Activated CD8-positive, alpha-beta memory T cell treated with anti-CD3 and anti-CD28 coated beads for 36 hours (primary cell): ENCODE measurements around the gene RABGAP1L. TPM values are rescaled to one million over a fixed set of nuclear protein-coding genes. Genes with fewer than 3 reads are reported as not detected.
"Not testable (repeated sequence)": the region's sequence is repeated elsewhere in the genome, so short reads cannot be mapped to it uniquely, and the experiment has no call there.

Source experiments
- CTCF ChIA-PET: fragments of 350-600 bp; sonication (Branson Sonifier 250); formaldehyde crosslinking; loops from one replicate; lab custom pipeline; 2021; ENCODE audit warnings: antibody characterized with exemption; lab: Charles Lee
- POLR2A ChIA-PET: fragments of 350-600 bp; sonication (Branson Sonifier 250); formaldehyde crosslinking; loops from one replicate; lab custom pipeline; 2021; ENCODE audit warnings: antibody characterized with exemption; lab: Charles Lee
- total RNA-seq, 2 experiments: library from RNA; stranded (reverse); gene quantifications; one replicate each; pipeline ENCODE4 v1.2.3, GENCODE V29; 2021

RABGAP1L gene
- total RNA-seq, 2 experiments from 2014 or later, result 31.8 to 33.4 TPM

- POLR2A ChIA-PET, result no interaction called here
- CTCF ChIA-PET, result no interaction called here
These were observed 163.0 kb downstream of the RABGAP1L start for GRCh38 chr1:174322202-174322862.

- CTCF ChIA-PET, result no interaction called here
- POLR2A ChIA-PET, result no interaction called here
These were observed 165.2 kb downstream of the RABGAP1L start for GRCh38 chr1:174324493-174324892.

GRCh38 chr1:174324939-174325338, 165.6 kb downstream of the RABGAP1L start:
- CTCF ChIA-PET, result interaction anchor here (0.5 kb wide), 1 partner anchor 419 kb away, joined by 4 read pairs; no protein-coding TSS in a partner anchor
- POLR2A ChIA-PET, result no interaction called here

- POLR2A ChIA-PET, result no interaction called here
These were observed 167.0 kb downstream of the RABGAP1L start for GRCh38 chr1:174326278-174326677.

GRCh38 chr1:174333437-174333836, 174.1 kb downstream of the RABGAP1L start:
- CTCF ChIA-PET, result no interaction called here
- POLR2A ChIA-PET, result no interaction called here

More at GRCh38 chr1:174326278-174326677, 167.0 kb downstream of the RABGAP1L start:
- CTCF ChIA-PET, result no interaction called here

- ChIA-PET POLR2A (no interaction called here), CTCF (no interaction called here)
These were observed 177.8 kb downstream of the RABGAP1L start for GRCh38 chr1:174337000-174337681.

- POLR2A ChIA-PET, CTCF ChIA-PET: not testable (repeated sequence)
These were observed 181.1 kb downstream of the RABGAP1L start for GRCh38 chr1:174340404-174340803.

- POLR2A ChIA-PET, result no interaction called here
- CTCF ChIA-PET, result no interaction called here
These were observed 184.8 kb downstream of the RABGAP1L start for GRCh38 chr1:174344162-174344561.

- CTCF ChIA-PET, result no interaction called here
- POLR2A ChIA-PET, result no interaction called here
These were observed 192.8 kb downstream of the RABGAP1L start for GRCh38 chr1:174352117-174352516.

- POLR2A ChIA-PET, result no interaction called here
- CTCF ChIA-PET, result no interaction called here
These were observed 193.7 kb downstream of the RABGAP1L start for GRCh38 chr1:174352883-174353608.

GRCh38 chr1:174358344-174358743, 199.0 kb downstream of the RABGAP1L start:
- CTCF ChIA-PET, result no interaction called here
- POLR2A ChIA-PET, result no interaction called here

GRCh38 chr1:174358786-174359453, 199.6 kb downstream of the RABGAP1L start:
- ChIA-PET CTCF (no interaction called here), POLR2A (no interaction called here)

- ChIA-PET POLR2A (no interaction called here), CTCF (no interaction called here)
These were observed 200.1 kb downstream of the RABGAP1L start for GRCh38 chr1:174359454-174359805.

- POLR2A ChIA-PET, result no interaction called here
These were observed 205.8 kb downstream of the RABGAP1L start for GRCh38 chr1:174364996-174365736.

GRCh38 chr1:174366946-174367345, 207.6 kb downstream of the RABGAP1L start:
- ChIA-PET CTCF (no interaction called here), POLR2A (no interaction called here)

More at GRCh38 chr1:174364996-174365736, 205.8 kb downstream of the RABGAP1L start:
- CTCF ChIA-PET, result no interaction called here

GRCh38 chr1:174367892-174368291, 208.6 kb downstream of the RABGAP1L start:
- ChIA-PET POLR2A (no interaction called here), CTCF (no interaction called here)

GRCh38 chr1:174376030-174376429, 216.7 kb downstream of the RABGAP1L start:
- POLR2A ChIA-PET, result no interaction called here

GRCh38 chr1:174391716-174392115, 232.4 kb downstream of the RABGAP1L start:
- POLR2A ChIA-PET, result no interaction called here

More at GRCh38 chr1:174376030-174376429, 216.7 kb downstream of the RABGAP1L start:
- CTCF ChIA-PET, result no interaction called here

GRCh38 chr1:174393885-174394284, 234.6 kb downstream of the RABGAP1L start:
- POLR2A ChIA-PET, result no interaction called here
- CTCF ChIA-PET, result no interaction called here

More at GRCh38 chr1:174391716-174392115, 232.4 kb downstream of the RABGAP1L start:
- CTCF ChIA-PET, result no interaction called here
